ENCODE results near the gene HECTD2.
A peak's percentile ranks its signal among the peaks of the same experiment; 100 is the strongest.

DNA sequence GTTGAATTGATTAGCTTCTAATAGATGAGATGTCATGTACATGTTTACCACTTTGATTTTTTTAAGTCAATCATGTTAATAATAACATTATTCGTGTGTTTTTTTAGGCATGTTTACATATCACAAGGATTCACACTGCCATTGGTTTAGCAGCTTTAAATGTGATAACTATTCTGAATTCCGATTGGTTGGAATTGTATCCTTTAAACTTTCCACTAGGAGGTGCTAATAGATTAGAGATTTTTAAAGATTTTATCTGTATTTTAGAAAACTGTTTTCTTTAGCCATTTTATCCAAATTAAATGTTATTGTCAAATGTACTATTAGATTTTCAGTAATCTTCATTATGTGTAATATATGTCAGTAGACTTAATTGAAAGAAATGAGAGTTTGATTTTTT lies 83.2 kb downstream of the HECTD2 start:
- TF ChIP-seq, protein P1, sequence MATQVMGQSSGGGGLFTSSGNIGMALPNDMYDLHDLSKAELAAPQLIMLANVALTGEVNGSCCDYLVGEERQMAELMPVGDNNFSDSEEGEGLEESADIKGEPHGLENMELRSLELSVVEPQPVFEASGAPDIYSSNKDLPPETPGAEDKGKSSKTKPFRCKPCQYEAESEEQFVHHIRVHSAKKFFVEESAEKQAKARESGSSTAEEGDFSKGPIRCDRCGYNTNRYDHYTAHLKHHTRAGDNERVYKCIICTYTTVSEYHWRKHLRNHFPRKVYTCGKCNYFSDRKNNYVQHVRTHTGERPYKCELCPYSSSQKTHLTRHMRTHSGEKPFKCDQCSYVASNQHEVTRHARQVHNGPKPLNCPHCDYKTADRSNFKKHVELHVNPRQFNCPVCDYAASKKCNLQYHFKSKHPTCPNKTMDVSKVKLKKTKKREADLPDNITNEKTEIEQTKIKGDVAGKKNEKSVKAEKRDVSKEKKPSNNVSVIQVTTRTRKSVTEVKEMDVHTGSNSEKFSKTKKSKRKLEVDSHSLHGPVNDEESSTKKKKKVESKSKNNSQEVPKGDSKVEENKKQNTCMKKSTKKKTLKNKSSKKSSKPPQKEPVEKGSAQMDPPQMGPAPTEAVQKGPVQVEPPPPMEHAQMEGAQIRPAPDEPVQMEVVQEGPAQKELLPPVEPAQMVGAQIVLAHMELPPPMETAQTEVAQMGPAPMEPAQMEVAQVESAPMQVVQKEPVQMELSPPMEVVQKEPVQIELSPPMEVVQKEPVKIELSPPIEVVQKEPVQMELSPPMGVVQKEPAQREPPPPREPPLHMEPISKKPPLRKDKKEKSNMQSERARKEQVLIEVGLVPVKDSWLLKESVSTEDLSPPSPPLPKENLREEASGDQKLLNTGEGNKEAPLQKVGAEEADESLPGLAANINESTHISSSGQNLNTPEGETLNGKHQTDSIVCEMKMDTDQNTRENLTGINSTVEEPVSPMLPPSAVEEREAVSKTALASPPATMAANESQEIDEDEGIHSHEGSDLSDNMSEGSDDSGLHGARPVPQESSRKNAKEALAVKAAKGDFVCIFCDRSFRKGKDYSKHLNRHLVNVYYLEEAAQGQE (IDR thresholded peaks at IDR 0.05; ENCODE audit: borderline replicate concordance): no peak
- TF ChIP-seq CTCF (IDR thresholded peaks at IDR 0.05; ENCODE audit: poor library complexity, severe bottlenecking): peak; percentile 47
